Stimulated activated CD4-positive, alpha-beta T cell treated with anti-CD3 and anti-CD28 coated beads, TNF-alpha, amount 100 ng/mL, for 1 hour (primary cell): ENCODE data around the gene REEP6.
A peak's percentile ranks its signal among the peaks of the same experiment; 100 is the strongest.

Experiments used
- DNase-seq, 3 donors: peaks; one replicate each; pipeline ENCODE4 v3.0.0-alpha.2; 2020; ENCODE audit warnings: low read depth in 3 of 3, low spot score in 1 of 3

REEP6 gene

DNA sequence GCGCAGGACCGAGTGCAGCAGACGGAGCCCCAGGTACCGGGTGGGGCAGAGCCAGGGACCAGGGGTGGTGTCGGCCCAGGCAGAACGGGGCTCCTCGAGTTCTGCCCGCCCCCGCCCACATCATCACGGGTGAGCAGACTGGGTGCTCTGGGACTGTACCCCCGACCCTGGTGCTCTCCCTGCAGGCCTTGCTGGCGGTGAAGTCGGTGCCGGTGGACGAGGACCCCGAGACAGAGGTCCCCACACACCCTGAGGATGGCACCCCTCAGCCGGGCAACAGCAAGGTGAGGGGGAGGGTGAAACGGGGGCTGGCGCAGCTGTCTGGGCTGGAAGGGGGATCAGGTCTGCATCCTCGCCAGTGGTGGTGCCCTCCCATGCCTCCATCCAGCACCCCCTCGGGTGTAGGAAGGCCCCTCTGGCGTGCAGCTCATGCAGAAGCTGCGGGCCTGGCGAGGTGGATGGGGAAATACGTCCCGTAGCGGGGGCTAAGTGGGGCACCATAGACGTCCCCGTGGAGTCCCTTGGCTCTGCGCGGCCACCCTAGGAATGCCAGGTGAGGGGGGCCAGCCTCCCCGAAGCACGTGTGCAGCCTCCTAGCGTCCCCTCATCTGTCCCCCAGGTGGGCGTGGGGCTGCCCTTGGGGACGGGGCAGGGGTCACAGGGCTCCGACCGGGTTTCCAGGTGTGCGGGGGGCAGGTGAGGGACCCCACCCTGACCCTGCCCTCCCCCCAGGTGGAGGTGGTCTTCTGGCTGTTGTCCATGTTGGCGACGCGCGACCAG lies 34.7 kb upstream of the REEP6 start:
- no peak for DNase-seq

DNA sequence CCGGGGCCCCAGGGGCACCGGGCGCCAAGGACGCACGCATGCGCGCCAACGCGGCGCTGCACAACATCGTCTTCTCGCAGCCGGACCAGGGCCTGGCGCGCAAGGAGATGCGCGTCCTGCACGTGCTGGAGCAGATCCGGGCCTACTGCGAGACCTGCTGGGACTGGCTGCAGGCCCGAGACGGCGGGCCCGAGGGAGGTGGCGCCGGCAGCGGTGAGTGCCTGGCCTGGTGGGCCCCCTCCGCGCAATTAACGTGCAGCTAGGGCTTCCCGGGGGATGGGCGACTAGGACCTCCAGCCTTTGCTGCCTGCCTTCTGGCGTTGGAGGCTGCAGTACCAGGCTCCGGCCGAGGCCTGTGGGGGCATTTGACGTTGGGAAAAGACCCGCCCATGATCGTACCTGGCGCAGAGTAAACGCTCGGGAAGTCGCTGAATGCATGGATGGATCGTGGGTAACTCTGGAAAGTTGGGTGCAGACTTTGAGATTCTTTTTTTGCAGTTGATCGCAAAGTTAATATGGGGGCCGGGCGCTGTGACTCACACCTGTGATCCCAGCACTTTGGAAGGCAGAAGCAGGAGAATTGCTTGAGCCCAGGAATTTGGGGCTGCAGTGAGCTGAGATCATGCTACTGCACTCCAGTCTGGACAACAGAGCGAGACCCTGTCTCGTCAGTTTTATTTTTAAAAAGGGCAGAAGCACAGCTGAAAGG lies 33.8 kb upstream of the REEP6 start:
- DNase-seq, result no peak

DNA sequence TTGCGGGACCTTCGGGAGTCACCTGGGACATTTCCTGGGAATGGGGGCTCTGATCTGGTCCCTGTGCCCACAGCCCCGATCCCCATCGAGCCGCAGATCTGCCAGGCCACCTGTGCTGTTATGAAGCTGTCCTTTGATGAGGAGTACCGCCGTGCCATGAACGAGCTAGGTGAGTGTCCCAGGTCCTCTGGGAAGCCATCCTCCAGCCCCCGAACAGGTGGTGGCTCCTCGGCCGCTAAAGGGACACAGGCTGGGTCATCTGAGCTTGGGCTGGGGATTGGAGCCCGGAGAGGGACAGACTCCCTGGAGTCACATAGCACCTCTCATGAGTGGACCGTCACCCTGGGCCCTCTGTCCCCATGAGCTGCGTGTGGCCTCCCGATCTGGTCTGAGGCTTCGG lies 33.1 kb upstream of the REEP6 start:
- no peak for DNase-seq

DNA sequence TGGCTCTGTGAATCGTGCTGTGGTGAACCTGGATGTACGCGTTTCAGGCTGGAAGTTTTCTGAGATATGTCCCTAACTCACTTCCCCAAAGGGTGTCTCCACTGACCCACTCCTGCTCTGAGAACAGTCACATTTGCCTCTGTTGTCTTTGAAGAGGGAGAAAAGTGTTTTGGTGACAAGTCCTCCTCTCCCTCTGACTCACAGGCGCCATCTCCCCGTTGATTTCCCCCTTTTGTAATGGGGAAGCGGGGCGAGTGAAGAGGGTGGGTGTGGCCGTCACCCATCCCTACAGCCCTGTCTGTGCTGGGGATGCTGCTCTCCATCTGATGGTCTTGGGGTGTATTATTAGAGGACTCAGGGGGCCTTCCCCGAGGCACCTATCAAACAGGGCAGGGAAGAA lies 31.5 kb upstream of the REEP6 start:
- DNase-seq, result no peak

DNA sequence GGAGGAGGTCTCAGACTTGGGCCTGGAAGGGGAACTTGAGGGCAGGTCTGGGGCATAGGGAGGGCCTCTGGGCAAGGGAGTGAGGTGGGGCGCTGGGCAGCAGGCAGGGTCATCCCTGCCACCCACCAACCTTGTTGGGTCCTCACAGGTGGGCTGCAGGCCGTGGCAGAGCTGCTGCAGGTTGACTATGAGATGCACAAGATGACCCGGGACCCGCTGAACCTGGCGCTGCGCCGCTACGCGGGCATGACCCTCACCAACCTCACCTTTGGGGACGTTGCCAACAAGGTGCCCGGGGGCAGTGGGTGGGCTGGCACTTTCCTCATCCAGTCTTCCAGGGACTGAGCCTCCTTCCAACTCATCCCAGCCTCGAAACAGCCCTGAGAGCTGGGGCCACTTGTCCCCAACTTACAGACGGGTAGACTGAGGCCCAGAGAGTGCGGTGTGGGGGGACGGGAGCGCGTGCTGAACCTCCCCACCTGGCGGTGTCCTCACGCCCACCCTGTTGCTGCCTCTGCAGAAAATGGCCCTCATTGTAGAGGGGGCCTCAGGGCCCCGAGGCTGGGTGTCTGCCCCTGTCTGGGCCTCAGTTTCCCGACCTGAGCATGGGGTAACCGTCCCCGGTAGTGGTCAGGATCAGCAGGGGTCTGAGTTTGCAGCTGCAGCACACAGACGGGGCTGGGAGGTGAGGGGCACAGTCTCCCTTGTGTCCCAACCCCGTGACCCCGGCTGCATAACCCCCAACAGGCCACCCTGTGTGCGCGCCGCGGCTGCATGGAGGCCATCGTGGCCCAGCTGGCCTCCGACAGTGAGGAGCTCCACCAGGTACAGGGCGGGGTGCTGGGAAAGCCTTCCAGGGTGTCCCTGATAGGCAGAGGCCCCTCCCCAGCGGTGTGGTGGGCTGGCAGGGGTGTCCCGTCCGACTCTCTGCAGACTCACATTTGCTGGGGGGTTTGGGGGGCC lies 30.7 kb upstream of the REEP6 start:
- DNase-seq, result no peak

DNA sequence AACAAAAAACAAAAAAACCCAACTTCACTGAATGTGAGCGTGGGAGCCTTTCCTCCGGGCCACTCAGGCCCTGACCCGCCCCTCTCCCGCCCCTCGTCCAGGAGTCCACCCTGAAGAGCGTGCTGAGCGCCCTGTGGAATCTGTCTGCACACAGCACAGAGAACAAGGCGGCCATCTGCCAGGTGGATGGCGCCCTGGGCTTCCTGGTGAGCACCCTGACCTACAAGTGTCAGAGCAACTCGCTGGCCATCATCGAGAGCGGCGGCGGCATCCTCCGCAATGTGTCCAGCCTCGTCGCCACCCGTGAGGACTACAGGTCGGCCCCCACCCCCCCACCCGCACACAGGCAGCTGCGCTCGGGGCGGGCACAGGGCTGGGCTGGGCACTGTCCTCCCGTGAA lies 29.1 kb upstream of the REEP6 start:
- no peak for DNase-seq

DNA sequence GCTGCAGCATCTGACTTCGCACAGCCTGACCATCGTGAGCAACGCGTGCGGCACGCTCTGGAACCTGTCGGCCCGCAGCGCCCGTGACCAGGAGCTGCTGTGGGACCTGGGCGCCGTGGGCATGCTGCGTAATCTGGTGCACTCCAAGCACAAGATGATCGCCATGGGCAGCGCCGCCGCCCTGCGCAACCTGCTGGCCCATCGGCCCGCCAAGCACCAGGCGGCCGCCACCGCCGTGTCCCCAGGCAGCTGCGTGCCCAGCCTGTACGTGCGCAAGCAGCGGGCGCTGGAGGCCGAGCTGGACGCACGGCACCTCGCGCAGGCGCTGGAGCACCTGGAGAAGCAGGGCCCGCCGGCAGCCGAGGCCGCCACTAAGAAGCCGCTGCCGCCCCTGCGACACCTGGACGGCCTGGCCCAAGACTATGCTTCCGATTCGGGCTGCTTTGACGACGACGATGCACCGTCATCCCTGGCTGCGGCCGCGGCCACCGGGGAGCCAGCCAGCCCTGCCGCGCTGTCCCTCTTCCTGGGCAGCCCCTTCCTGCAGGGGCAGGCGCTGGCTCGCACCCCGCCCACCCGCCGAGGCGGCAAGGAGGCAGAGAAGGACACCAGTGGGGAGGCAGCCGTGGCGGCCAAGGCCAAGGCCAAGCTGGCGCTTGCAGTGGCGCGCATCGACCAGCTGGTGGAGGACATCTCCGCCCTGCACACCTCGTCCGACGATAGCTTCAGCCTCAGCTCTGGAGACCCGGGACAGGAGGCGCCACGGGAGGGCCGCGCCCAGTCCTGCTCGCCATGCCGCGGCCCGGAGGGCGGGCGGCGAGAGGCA lies 25.6 kb upstream of the REEP6 start:
- no peak for DNase-seq

DNA sequence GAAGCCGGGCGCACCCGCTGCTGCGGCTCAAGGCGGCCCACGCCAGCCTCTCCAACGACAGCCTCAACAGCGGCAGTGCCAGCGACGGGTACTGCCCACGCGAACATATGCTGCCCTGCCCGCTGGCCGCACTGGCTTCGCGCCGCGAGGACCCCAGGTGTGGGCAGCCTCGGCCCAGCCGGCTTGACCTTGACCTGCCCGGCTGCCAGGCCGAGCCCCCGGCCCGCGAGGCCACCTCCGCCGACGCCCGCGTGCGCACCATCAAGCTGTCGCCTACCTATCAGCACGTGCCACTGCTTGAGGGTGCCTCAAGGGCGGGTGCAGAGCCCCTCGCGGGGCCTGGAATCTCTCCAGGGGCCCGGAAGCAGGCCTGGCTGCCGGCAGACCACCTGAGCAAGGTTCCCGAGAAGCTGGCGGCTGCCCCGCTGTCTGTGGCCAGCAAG lies 24.9 kb upstream of the REEP6 start:
- no peak for DNase-seq

DNA sequence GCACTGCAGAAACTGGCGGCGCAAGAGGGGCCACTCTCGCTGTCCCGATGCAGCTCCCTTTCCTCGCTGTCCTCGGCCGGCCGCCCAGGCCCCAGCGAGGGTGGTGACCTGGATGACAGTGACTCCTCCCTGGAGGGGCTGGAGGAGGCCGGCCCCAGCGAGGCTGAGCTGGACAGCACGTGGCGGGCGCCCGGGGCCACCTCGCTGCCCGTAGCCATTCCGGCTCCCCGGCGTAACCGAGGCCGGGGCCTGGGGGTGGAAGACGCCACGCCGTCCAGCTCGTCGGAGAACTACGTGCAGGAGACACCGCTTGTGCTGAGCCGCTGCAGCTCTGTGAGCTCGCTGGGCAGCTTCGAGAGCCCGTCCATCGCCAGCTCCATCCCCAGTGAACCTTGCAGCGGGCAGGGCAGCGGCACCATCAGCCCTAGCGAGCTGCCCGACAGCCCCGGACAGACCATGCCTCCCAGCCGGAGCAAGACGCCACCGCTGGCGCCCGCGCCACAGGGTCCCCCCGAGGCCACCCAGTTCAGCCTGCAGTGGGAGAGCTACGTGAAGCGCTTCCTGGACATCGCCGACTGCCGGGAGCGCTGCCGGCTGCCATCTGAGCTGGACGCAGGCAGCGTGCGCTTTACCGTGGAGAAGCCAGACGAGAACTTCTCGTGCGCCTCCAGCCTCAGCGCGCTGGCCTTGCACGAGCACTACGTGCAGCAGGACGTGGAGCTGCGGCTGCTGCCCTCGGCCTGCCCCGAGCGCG lies 24.3 kb upstream of the REEP6 start:
- no peak for DNase-seq

DNA sequence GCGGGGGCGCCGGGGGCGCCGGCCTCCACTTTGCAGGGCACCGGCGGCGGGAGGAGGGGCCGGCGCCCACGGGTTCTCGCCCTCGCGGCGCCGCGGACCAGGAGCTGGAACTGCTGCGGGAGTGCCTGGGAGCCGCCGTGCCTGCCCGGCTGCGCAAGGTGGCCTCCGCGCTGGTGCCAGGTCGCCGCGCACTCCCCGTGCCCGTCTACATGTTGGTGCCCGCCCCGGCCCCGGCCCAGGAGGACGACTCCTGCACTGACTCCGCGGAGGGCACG lies 23.8 kb upstream of the REEP6 start:
- no peak for DNase-seq

DNA sequence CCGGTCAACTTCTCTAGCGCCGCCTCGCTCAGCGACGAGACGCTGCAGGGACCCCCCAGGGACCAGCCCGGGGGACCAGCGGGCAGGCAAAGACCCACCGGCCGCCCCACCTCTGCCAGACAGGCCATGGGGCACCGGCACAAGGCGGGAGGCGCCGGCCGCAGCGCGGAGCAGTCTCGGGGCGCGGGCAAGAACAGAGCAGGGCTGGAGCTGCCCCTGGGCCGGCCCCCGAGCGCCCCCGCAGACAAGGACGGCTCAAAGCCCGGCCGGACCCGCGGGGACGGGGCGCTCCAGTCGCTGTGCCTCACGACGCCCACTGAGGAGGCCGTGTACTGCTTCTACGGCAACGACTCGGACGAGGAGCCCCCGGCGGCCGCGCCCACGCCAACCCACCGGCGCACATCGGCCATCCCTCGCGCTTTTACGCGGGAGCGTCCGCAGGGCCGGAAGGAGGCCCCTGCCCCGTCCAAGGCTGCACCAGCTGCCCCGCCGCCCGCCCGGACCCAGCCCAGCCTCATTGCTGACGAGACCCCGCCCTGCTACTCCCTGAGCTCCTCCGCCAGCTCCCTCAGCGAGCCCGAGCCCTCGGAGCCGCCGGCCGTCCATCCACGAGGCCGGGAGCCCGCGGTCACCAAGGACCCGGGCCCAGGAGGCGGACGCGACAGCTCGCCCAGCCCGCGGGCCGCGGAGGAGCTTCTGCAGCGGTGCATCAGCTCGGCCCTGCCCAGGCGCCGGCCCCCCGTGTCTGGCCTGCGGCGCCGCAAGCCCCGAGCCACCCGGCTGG lies 23.3 kb upstream of the REEP6 start:
- no peak for DNase-seq

DNA sequence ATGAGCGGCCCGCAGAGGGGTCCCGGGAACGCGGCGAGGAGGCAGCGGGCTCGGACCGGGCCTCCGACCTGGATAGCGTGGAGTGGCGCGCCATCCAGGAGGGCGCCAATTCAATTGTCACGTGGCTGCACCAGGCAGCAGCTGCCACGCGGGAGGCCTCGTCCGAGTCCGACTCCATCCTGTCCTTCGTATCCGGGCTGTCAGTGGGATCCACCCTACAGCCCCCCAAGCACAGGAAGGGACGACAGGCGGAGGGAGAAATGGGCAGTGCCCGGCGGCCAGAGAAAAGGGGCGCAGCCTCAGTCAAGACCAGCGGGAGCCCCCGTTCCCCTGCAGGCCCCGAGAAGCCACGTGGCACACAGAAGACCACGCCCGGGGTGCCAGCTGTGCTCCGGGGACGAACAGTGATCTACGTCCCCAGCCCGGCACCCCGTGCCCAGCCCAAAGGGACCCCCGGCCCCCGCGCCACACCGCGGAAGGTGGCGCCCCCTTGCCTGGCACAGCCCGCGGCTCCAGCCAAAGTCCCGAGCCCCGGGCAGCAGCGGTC lies 22.6 kb upstream of the REEP6 start:
- no peak for DNase-seq

DNA sequence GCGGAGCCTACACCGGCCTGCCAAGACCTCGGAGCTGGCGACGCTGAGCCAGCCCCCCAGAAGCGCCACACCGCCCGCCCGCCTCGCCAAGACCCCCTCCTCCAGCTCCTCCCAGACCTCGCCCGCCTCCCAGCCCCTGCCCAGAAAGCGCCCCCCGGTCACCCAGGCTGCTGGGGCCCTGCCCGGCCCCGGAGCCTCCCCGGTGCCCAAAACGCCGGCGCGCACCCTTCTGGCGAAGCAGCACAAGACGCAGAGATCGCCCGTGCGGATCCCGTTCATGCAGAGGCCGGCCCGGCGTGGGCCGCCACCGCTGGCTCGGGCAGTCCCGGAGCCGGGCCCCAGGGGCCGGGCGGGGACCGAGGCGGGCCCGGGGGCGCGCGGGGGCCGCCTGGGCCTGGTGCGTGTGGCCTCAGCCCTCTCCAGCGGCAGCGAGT lies 22.1 kb upstream of the REEP6 start:
- no peak for DNase-seq

DNA sequence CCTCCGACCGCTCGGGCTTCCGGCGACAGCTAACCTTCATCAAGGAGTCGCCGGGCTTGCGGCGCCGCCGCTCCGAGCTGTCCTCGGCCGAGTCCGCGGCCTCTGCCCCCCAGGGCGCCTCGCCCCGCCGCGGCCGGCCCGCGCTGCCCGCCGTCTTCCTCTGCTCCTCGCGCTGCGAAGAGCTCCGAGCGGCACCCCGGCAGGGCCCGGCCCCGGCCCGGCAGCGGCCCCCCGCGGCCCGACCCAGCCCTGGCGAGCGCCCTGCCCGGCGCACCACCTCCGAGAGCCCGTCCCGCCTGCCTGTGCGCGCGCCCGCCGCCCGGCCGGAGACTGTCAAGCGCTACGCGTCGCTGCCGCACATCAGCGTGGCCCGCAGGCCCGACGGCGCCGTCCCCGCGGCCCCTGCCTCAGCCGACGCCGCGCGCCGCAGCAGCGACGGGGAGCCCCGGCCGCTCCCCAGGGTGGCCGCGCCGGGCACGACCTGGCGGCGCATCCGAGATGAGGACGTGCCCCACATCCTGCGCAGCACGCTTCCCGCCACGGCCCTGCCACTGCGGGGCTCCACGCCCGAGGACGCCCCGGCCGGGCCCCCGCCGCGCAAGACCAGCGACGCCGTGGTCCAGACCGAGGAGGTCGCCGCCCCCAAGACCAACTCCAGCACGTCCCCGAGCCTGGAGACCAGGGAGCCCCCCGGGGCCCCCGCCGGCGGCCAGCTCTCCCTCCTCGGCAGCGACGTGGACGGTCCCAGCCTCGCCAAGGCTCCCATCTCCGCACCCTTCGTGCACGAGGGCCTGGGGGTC lies 21.5 kb upstream of the REEP6 start:
- no peak for DNase-seq

DNA sequence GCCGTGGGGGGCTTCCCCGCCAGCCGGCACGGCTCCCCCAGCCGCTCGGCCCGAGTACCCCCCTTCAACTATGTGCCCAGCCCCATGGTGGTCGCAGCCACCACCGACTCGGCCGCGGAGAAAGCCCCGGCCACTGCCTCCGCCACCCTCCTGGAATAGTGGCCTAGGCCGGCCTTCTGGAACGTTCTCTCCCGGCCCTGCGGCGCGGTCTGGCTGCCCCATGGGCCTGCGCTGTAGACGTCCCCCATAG lies 21.0 kb upstream of the REEP6 start:
- DNase-seq, result no peak

DNA sequence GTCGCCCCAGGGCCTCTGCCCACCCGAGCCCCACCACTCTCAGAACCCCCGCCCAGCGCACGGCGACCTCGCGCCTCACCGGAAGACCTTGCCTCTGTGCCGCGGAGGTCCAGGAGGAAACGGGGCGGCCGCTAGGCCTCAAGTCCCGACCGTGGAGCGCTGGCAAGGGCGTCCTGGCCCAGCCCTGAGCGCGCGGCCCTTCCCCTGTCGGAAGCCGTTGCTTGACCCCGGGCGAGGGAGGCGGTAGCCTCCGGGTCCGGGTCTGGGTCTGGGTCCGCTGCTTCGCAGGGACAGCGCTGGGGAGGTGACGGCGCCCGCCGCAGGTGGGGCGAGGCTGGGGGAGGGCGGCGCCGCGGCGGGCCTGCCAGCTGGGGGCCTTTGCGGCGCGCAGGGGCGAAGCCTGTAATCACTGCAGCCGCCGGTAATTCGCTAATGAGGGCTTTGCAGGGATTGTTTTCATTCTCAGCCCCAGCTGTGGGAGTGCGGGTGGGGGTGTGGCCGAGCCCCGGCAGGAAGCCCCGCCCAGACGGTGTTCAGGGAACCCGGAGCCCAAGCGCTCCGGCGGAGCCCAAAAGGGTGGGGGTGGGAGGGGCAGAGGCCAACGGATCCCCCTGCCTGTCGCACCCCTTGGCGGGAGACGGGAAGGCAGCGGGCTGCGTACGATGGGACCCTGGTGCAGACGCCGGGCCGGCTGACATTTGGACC lies 20.5 kb upstream of the REEP6 start:
- peak; percentile 38 to 59 (median 51) for DNase-seq

DNA sequence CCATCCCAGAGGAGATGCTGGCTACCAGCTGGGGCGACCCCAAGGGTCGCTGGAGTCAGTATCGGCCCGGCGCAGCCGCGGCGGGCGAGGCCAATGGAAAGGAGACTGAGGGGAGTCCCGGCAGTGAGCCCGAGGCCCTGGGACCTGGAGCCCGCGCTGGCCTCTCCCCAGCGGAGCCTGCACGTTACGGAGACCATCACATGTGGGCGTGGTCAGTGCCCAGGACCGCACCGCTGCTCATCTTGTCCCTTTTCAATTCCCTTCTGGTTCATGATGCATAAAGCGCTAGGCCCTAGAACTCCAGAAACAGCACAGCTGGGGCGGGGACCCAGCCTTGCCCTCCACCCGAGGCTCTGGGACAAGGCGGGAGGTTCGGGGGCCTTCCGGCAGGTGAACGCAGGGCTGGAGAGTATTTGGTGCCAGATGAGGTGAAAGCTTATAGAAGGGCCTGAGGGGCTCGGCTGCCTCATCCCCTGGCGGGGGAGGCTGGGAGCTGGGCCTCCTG lies 19.9 kb upstream of the REEP6 start:
- DNase-seq, result no peak
